ENCODE data around the gene QRFP.

Gene QRFP

GRCh38 chr9:130931508-130932254 is 35.1 kb upstream of the QRFP start:
- H3K27me3 ChIP-seq (replicated peaks; ENCODE audit: control insufficient read depth, insufficient read depth, low read length): no peaks in the 10 kb centered on the region; the same call in none of the 2 replicates
- no peak overlapping the region for H3K4me3 ChIP-seq (replicated peaks; ENCODE audit: low read depth, low read length)
- DNase-seq (ENCODE audit: extremely low read depth, insufficient read length): peak; percentile 74
- H3K36me3 ChIP-seq (ENCODE audit: control insufficient read depth, insufficient read depth, low read length): no peaks in the 10 kb centered on the region
- TF ChIP-seq CTCF (IDR thresholded peaks at IDR 0.05; ENCODE audit: insufficient read depth, low read length, poor library complexity, severe bottlenecking): no peak

GRCh38 chr9:130930804-130931349 is 34.3 kb upstream of the QRFP start:
- no peaks in the 10 kb centered on the region for H3K36me3 ChIP-seq (ENCODE audit: control insufficient read depth, insufficient read depth, low read length)
- no peak for DNase-seq (ENCODE audit: extremely low read depth, insufficient read length)
- no peak for TF ChIP-seq CTCF (IDR thresholded peaks at IDR 0.05; ENCODE audit: insufficient read depth, low read length, poor library complexity, severe bottlenecking)
- H3K27me3 ChIP-seq (replicated peaks; ENCODE audit: control insufficient read depth, insufficient read depth, low read length): no peaks in the 10 kb centered on the region; the same call in none of the 2 replicates
- H3K4me3 ChIP-seq (replicated peaks; ENCODE audit: low read depth, low read length): no peak overlapping the region

GRCh38 chr9:130930132-130930803 is 33.7 kb upstream of the QRFP start:
- H3K4me3 ChIP-seq (replicated peaks; ENCODE audit: low read depth, low read length): no peak overlapping the region
- no peak for TF ChIP-seq CTCF (IDR thresholded peaks at IDR 0.05; ENCODE audit: insufficient read depth, low read length, poor library complexity, severe bottlenecking)
- H3K36me3 ChIP-seq (ENCODE audit: control insufficient read depth, insufficient read depth, low read length): no peaks in the 10 kb centered on the region
- DNase-seq (ENCODE audit: extremely low read depth, insufficient read length): no peak
- no peaks in the 10 kb centered on the region; the same call in none of the 2 replicates for H3K27me3 ChIP-seq (replicated peaks; ENCODE audit: control insufficient read depth, insufficient read depth, low read length)

- Histone ChIP-seq H3K36me3 (ENCODE audit: control insufficient read depth, insufficient read depth, low read length) (no peaks in the 10 kb centered on the region), H3K27me3 (replicated peaks; ENCODE audit: control insufficient read depth, insufficient read depth, low read length) (no peaks in the 10 kb centered on the region; the same call in 1 of the 2 replicates), H3K4me3 (replicated peaks; ENCODE audit: low read depth, low read length) (no peak overlapping the region)
- DNase-seq (ENCODE audit: extremely low read depth, insufficient read length): no peak
- no peak for TF ChIP-seq CTCF (IDR thresholded peaks at IDR 0.05; ENCODE audit: insufficient read depth, low read length, poor library complexity, severe bottlenecking)
Observed at GRCh38 chr9:130929571-130930038, 33.0 kb upstream of the QRFP start.

- no peaks in the 10 kb centered on the region; the same call in 1 of the 2 replicates for H3K27me3 ChIP-seq (replicated peaks; ENCODE audit: control insufficient read depth, insufficient read depth, low read length)
- TF ChIP-seq CTCF (IDR thresholded peaks at IDR 0.05; ENCODE audit: insufficient read depth, low read length, poor library complexity, severe bottlenecking): no peak
- H3K4me3 ChIP-seq (replicated peaks; ENCODE audit: low read depth, low read length): no peak overlapping the region
- H3K36me3 ChIP-seq (ENCODE audit: control insufficient read depth, insufficient read depth, low read length): no peaks in the 10 kb centered on the region
- DNase-seq (ENCODE audit: extremely low read depth, insufficient read length): peak; percentile 67
Observed at GRCh38 chr9:130927995-130928900, 31.6 kb upstream of the QRFP start.
